ENCODE data around the gene PRKN. TPM values are rescaled to one million over a fixed set of nuclear protein-coding genes. Genes with fewer than 3 reads are reported as not detected.
A peak's percentile ranks its signal among the peaks of the same experiment; 100 is the strongest.

The PRKN gene
- total and polyA plus RNA-seq, 2 experiments from 2014 or later: 0.10 to 0.84 TPM

GRCh38 chr6:162497389-162497788, 230.2 kb downstream of the PRKN start:
- TF ChIP-seq REST (IDR thresholded peaks at IDR 0.05; ENCODE audit: unreplicated experiment) (no peak), EZH2 (IDR thresholded peaks at IDR 0.05; ENCODE audit: low read depth, unreplicated experiment) (no peak), CTCF (conservative IDR thresholded peaks at IDR 0.05; ENCODE audit: low read depth in 2 of 2) (no peak), NANOG (IDR thresholded peaks at IDR 0.05; ENCODE audit: borderline replicate concordance) (no peak)

GRCh38 chr6:162493917-162494316, 233.6 kb downstream of the PRKN start:
- Histone ChIP-seq H3K36me3 (ENCODE audit: insufficient read depth) (no peaks in the 10 kb centered on the region), H3F3A (replicated peaks; ENCODE audit: low read depth) (no peaks in the 10 kb centered on the region), H3K9me2 (ENCODE audit: insufficient read depth) (peaks cover 11% of the 10 kb centered on the region), H3K4me2 (no peak overlapping the region), H4K20me1 (replicated peaks; ENCODE audit: insufficient read depth) (no peaks in the 10 kb centered on the region), H3K4me1 (ENCODE audit: insufficient read depth) (no peaks in the 10 kb centered on the region), H3K27ac (ENCODE audit: low read depth) (no peak overlapping the region), H2AFZ (no peak overlapping the region), H3K27me3 (ENCODE audit: insufficient read depth) (no peaks in the 10 kb centered on the region), H3K79me2 (replicated peaks; ENCODE audit: insufficient read depth) (no peaks in the 10 kb centered on the region), H3K4me3 (no peak overlapping the region)
- Mint-ChIP-seq H3K27me3 (ENCODE audit: insufficient read depth, low read depth, poor library complexity) (no peaks in the 10 kb centered on the region), H3K27ac (no peak overlapping the region), H3K36me3 (ENCODE audit: low read depth) (no peaks in the 10 kb centered on the region), H3K9me3 (no peaks in the 10 kb centered on the region; the same call in 2 of the 3 replicates), H3K4me1 (peaks cover 7% of the 10 kb centered on the region), H3K4me3 (no peak overlapping the region)
- DNase-seq (ENCODE audit: low spot score) (peak; percentile 25), ATAC-seq (no peak)
- TF ChIP-seq ZNF114 (CRISPR knock-in tag; IDR thresholded peaks at IDR 0.05) (no peak), REST (IDR thresholded peaks at IDR 0.05; ENCODE audit: unreplicated experiment) (no peak), JUNB (IDR thresholded peaks at IDR 0.05; ENCODE audit: unreplicated experiment) (no peak), ETS1 (IDR thresholded peaks at IDR 0.05) (no peak), CTCF (conservative IDR thresholded peaks at IDR 0.05; ENCODE audit: low read depth in 2 of 2) (no peak), EZH2phosphoT487 (IDR thresholded peaks at IDR 0.05; ENCODE audit: unreplicated experiment) (no peak), CREB1 (CRISPR knock-in tag; IDR thresholded peaks at IDR 0.05; ENCODE audit: low read depth) (no peak), NANOG (IDR thresholded peaks at IDR 0.05; ENCODE audit: borderline replicate concordance) (no peak)

More at GRCh38 chr6:162497389-162497788, 230.2 kb downstream of the PRKN start:
- Mint-ChIP-seq H3K36me3 (ENCODE audit: low read depth) (no peaks in the 10 kb centered on the region), H3K9me3 (no peaks in the 10 kb centered on the region), H3K4me3 (no peak overlapping the region), H3K27ac (no peak overlapping the region), H3K27me3 (ENCODE audit: insufficient read depth, low read depth, poor library complexity) (no peaks in the 10 kb centered on the region), H3K4me1 (no peaks in the 10 kb centered on the region)
- Histone ChIP-seq H3F3A (replicated peaks; ENCODE audit: low read depth) (no peaks in the 10 kb centered on the region), H3K4me3 (no peak overlapping the region), H2AFZ (no peak overlapping the region), H3K79me2 (replicated peaks; ENCODE audit: insufficient read depth) (no peaks in the 10 kb centered on the region), H3K27me3 (ENCODE audit: insufficient read depth) (no peaks in the 10 kb centered on the region), H3K9me2 (ENCODE audit: insufficient read depth) (peaks cover 11% of the 10 kb centered on the region), H3K4me2 (no peak overlapping the region), H4K20me1 (replicated peaks; ENCODE audit: insufficient read depth) (no peaks in the 10 kb centered on the region), H3K36me3 (ENCODE audit: insufficient read depth) (no peaks in the 10 kb centered on the region), H3K4me1 (ENCODE audit: insufficient read depth) (no peaks in the 10 kb centered on the region), H3K27ac (ENCODE audit: low read depth) (no peak overlapping the region)
- DNase-seq (ENCODE audit: low spot score): no peak
- no peak for ATAC-seq

Data from GM23338 (cell line).